ENCODE results near the gene PDE11A.

The PDE11A gene

DNA sequence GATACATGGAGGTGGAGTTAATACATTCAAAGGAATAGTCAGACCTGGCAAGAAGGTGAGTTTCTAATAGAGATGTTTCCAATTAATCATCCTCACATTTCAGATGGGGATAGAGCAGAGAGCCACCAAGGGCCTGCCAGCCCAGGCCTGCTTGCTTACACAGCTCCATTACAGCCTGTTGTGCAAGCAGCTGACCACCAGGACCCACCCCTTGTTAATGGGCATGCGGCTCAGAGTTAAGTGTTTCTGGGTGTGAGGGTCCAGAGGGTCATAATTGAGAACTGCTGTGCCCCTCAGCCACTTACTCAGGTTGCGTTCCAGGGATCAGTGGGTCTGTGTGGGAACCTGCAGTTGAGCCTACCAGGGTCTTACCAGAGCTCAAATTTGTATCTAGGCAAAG lies 480.2 kb downstream of the PDE11A start:
- no peak for DNase-seq

GRCh38 chr2:177589186-177589585 lies 483.4 kb downstream of the PDE11A start:
- no peak for DNase-seq

- DNase-seq = no peak
Measured at GRCh38 chr2:177588671-177589070, 483.9 kb downstream of the PDE11A start.

GRCh38 chr2:177587371-177587770 lies 485.2 kb downstream of the PDE11A start:
- DNase-seq = no peak

- DNase-seq = no peak
Measured at GRCh38 chr2:177586154-177586553, 486.4 kb downstream of the PDE11A start.

DNA sequence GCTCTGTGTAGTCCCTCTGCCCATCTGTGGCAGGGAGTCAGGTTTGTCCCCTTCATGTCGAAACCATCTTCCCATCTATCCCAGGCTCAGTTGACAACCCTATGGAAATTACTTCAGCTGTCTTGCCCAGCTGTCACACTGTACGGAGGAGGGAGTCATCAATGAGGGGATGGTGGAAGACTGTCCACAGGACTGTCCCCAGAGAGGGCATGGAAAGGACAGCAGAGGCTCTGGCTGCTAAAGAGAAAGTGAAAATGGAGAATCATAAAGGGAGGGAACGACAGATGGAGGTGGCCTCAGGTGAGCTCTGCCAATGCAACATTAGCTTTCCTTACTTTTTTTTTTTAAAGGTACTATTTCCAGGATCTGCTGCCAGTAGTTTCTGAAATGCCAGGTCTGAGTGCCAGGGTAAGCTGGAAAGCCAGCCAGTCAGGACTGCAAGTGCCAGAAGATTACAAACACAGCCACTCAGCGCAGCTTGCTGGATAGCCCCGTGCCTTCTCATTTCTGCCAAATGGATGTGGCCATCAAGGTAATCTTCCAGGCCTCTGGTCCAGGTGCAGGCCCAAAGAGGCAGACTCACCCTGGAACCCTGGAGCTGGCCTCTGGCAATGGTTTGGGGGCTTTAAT lies 487.2 kb downstream of the PDE11A start:
- peak; percentile 77 for DNase-seq

GRCh38 chr2:177584030-177584692 lies 488.4 kb downstream of the PDE11A start:
- no peak for DNase-seq

DNA sequence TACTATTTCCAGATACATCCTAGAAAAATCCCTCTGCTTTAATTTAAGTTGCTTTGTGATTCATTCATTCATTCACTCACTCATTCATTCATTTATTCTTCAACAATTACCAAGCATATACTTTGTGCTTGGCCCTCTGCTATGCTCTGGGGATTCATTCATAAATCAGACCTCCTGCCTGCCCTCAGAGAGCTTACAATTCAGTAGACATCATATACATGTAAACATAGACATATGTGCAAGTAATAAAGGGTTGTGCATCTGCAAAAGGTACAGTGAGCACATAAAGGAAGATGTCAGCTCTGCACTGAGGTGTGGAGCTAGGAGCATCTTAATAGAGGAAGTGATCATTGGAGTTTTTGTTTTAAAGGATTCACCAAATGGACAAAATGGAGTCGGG lies 490.6 kb downstream of the PDE11A start:
- DNase-seq = no peak

GRCh38 chr2:177579486-177580036 lies 493.0 kb downstream of the PDE11A start:
- DNase-seq = no peak

DNA sequence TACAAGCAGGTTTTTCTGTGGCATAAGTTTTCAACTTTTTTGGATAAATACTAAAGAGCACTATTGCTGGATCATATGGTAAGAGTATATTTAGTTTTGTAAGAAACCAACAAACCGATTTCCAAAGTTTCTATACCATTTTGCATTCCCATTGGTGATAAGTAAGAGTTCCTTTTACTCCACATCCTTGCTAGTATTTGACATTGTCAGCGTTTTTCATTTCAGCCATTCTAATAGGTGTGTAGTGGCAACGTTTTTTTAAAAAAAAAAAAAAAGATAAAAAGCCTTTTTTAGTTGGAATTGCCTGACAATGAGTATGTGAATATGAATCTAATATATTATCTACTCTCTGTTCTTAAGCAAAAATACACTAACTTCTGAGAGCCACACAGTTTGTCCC lies 494.1 kb downstream of the PDE11A start:
- DNase-seq = no peak

- DNase-seq = no peak
Measured at GRCh38 chr2:177577075-177577474, 495.5 kb downstream of the PDE11A start.

DNA sequence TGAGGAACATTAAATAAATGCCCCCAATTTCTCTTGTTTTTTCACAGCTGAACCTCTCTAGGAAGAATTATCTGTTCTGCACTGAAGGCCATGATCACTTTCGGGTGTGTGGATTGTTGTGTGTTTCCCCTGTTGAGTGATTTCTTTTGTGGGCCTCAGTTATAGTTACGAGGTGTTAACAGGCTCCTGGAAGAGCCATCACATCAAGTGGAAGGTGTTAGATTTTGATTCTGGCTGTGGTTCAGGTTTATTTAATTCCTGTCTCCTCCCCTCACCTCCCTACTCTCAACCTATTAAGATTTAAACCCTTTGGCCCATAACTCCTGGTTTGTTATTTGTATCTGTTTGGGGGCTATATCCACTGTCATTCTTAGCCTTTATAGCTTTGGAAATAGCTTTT lies 497.2 kb downstream of the PDE11A start:
- DNase-seq = no peak

DNA sequence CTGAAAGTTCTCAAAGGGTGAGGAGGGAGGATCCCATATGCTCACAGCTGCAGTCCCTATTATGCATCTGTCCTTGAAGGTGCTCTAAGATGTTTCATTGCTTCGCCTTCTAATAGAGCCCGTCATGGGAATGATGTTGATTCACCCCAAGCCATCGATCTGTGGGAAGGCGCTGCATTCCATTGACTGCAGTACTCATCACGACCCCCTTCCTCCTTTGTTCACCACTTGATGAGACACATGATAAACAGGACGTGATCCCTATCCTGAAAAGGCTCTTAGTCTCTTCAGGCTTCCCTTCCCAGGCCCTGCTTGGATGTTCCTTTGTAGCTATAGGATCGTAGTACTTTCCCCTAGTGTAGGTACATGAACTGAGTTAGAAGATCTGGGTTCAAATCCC lies 498.2 kb downstream of the PDE11A start:
- no peak for DNase-seq

All from NCI-H1694 treated with DMSO at 0.1 percent for 48 hours (cell line).